ENCODE measurements around the gene MBD3L4. TPM values are rescaled to one million over a fixed set of nuclear protein-coding genes. Genes with fewer than 3 reads are reported as not detected.
"Not testable (repeated sequence)": the region's sequence is repeated elsewhere in the genome, so short reads cannot be mapped to it uniquely, and the experiment has no call there.

MBD3L4 gene
- not detected for total RNA-seq
- long read RNA-seq: 0 reads

DNA sequence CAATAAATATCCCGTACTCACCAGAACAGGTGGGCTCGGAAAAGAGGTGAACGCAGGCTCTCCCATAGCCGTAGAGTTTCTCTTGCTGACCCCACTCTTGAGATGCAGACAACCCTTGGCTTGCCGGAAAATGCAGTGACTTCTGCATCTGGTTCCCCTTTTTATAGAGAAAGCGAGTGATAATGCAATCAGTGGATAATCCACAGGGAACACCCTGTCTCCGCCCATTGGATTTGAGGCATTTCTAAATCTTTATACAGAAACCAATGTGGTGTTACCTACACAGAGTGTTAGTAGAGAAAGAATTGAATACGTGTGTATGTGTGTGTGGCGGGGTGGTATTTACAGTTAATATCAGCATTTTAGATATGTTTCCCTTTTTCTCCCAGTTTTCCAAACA is at the start of gene MBD3L4:
TSS of gene MBD3L4 (minus strand) at position 101 of the 400 bp plus-strand sequence. CDS start at position 66, 35 bp downstream.
- intact Hi-C loops (cut with DNase I); H3K27me3 ChIP-seq; H3K4me3 ChIP-seq; H3K4me1 ChIP-seq; H3K27ac ChIP-seq; ATAC-seq; DNase-seq; H3K36me3 ChIP-seq; H3K9me3 ChIP-seq: not testable (repeated sequence)
- WGBS (ENCODE audit: insufficient coverage, low coverage, low lambda C conversion rate, missing lambda C conversion rate): 58% methylated on average over 2 of the region's 9 CpGs

DNA sequence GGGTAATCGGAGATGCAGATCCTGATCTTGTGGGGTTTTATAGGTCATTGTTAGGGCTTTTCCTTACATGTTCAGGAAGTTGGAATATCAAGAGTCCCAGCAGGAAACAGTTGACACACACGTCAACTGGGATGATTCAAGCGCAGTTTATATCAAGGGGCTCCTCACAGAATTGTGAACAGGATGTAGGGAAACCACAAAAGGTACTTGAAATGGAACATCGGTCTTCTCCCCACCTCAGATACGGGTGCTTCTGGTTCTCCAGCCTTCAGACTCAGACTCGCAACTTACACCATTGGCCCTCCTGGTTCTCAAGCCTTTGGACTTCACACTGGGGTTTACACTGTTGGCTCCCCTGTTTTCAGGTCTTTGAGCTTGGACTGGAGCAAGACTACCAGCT is 49.0 kb upstream of the MBD3L4 start:
- peaks cover 4 to 41% (median 20%) of the 10 kb centered on the region in 4 donors for H3K9me3 ChIP-seq
- no peak for ATAC-seq
- intact Hi-C loops (cut with DNase I): no loop called here
- H3K36me3 ChIP-seq: peaks cover 0 to 10% (median under 1%) of the 10 kb centered on the region in 4 donors
- no peak overlapping the region for H3K4me3 ChIP-seq
- WGBS (ENCODE audit: insufficient coverage, low coverage, low lambda C conversion rate, missing lambda C conversion rate): 83% methylated on average over 6 of the region's 6 CpGs
- no peaks in the 10 kb centered on the region for H3K4me1 ChIP-seq
- no peak for DNase-seq
- H3K27ac ChIP-seq: no peak overlapping the region
- H3K27me3 ChIP-seq: no peaks in the 10 kb centered on the region
- no peak for TF ChIP-seq POLR2A (IDR thresholded peaks at IDR 0.05)
- TF ChIP-seq, protein P1, sequence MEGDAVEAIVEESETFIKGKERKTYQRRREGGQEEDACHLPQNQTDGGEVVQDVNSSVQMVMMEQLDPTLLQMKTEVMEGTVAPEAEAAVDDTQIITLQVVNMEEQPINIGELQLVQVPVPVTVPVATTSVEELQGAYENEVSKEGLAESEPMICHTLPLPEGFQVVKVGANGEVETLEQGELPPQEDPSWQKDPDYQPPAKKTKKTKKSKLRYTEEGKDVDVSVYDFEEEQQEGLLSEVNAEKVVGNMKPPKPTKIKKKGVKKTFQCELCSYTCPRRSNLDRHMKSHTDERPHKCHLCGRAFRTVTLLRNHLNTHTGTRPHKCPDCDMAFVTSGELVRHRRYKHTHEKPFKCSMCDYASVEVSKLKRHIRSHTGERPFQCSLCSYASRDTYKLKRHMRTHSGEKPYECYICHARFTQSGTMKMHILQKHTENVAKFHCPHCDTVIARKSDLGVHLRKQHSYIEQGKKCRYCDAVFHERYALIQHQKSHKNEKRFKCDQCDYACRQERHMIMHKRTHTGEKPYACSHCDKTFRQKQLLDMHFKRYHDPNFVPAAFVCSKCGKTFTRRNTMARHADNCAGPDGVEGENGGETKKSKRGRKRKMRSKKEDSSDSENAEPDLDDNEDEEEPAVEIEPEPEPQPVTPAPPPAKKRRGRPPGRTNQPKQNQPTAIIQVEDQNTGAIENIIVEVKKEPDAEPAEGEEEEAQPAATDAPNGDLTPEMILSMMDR (IDR thresholded peaks at IDR 0.05): no peak

DNA sequence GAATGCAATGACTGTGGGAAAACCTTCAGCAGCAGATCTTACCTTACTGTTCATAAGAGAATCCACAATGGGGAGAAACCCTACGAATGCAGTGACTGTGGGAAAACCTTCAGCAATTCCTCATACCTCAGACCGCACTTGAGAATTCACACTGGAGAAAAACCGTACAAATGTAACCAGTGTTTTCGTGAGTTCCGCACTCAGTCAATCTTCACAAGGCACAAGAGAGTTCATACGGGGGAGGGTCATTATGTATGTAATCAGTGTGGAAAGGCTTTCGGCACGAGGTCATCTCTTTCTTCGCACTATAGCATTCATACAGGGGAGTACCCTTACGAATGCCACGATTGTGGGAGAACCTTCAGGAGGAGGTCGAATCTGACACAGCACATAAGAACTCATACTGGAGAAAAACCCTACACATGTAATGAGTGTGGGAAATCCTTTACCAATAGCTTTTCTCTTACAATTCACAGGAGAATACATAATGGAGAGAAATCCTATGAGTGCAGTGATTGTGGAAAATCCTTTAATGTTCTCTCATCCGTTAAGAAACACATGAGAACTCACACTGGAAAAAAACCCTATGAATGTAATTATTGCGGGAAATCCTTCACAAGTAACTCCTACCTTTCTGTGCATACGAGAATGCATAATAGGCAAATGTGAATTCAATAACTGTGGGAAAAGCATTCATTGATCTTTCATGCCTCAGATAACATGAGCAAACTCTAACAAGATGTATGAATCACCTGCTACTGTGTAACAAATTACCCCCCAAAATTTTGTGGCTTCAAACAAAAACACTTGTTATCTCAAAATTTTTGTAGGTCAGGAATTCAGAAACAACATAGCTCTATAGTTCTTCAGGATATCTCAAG is 43.3 kb upstream of the MBD3L4 start:
- intact Hi-C loops (cut with DNase I): no loop called here
- Histone ChIP-seq H3K9me3 (peaks cover 5 to 91% (median 52%) of the 10 kb centered on the region in 4 donors), H3K27ac (no peak overlapping the region), H3K4me1 (no peaks in the 10 kb centered on the region), H3K36me3 (peaks cover 23 to 63% (median 47%) of the 10 kb centered on the region in 4 donors), H3K4me3 (no peak overlapping the region), H3K27me3 (no peaks in the 10 kb centered on the region)
- whole genome bisulfite sequencing (ENCODE audit: insufficient coverage, low coverage, low lambda C conversion rate, missing lambda C conversion rate): 93% methylated on average over 15 of the region's 15 CpGs
- DNase-seq: no peak
- no peak for ATAC-seq
- TF ChIP-seq POLR2A (IDR thresholded peaks at IDR 0.05): no peak
- TF ChIP-seq, protein P1 (IDR thresholded peaks at IDR 0.05): no peak

DNA sequence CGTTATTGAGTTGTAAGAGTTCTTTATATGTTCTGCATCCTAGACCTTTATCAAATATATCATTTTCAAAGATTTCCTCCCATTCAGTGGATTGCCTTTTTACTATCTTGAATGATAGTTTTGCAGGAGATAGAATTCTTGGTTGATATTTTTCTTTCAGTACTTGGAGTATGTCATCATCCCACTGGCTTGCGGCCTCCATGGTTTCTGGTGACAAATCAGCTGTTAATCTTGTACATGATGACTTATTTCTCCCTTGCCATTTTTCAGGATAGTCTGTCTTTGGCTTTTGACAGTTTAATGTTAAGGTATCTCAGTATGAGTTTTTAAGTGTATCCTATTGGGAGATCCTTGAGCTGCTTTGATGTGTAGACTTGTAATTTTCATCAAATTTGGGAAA is 38.0 kb upstream of the MBD3L4 start:
- peaks cover 0 to 44% (median 30%) of the 10 kb centered on the region in 4 donors for H3K9me3 ChIP-seq
- DNase-seq: no peak
- no peak overlapping the region for H3K27ac ChIP-seq
- no peak overlapping the region for H3K4me3 ChIP-seq
- intact Hi-C loops (cut with DNase I): no loop called here
- H3K27me3 ChIP-seq: no peaks in the 10 kb centered on the region
- 88% methylated on average over 2 of the region's 2 CpGs for WGBS (ENCODE audit: insufficient coverage, low coverage, low lambda C conversion rate, missing lambda C conversion rate)
- TF ChIP-seq, protein P1 (IDR thresholded peaks at IDR 0.05): no peak
- no peak for TF ChIP-seq POLR2A (IDR thresholded peaks at IDR 0.05)
- no peak for ATAC-seq
- H3K4me1 ChIP-seq: no peaks in the 10 kb centered on the region
- H3K36me3 ChIP-seq: peaks cover 19 to 82% (median 73%) of the 10 kb centered on the region in 4 donors

DNA sequence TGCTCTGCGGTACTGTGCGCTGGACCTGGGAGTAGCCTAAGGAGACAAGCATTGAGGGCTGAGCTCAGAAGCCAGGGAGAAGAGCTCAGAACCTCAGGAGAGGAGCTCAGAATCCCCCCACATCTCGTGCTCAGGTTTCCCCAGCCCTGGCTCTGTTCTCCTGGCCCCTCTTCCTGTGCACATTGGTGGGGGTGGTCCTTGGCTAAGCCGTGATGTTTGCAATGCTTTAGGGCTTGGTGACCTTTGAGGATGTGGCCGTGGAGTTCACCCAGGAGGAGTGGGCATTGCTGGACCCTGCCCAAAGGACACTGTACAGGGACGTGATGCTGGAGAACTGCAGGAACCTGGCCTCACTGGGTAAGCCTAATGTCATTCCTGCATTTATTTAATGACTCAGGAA is 36.2 kb upstream of the MBD3L4 start:
- TF ChIP-seq, protein P1 (IDR thresholded peaks at IDR 0.05): no peak
- intact Hi-C loops (cut with DNase I): no loop called here
- WGBS (ENCODE audit: insufficient coverage, low coverage, low lambda C conversion rate, missing lambda C conversion rate): 83% methylated on average over 1 of the region's 6 CpGs
- no peak for ATAC-seq
- peaks cover 0 to 25% (median 19%) of the 10 kb centered on the region in 4 donors for H3K9me3 ChIP-seq
- H3K4me1 ChIP-seq: no peaks in the 10 kb centered on the region
- no peaks in the 10 kb centered on the region for H3K27me3 ChIP-seq
- DNase-seq: no peak
- no peak overlapping the region for H3K27ac ChIP-seq
- no peak overlapping the region for H3K4me3 ChIP-seq
- peaks cover 12 to 76% (median 65%) of the 10 kb centered on the region in 4 donors for H3K36me3 ChIP-seq

Data from right lobe of liver (tissue), 6 donors.